ENCODE results near the gene USP15. TPM values are rescaled to one million over a fixed set of nuclear protein-coding genes. Genes with fewer than 3 reads are reported as not detected.

The USP15 gene
- total RNA-seq, 2 donors from 2014 or later, result 27.9 to 29.1 TPM

GRCh38 chr12:62347922-62348650 is 87.9 kb downstream of the USP15 start:
- no peak overlapping the region for H3K9ac ChIP-seq (ENCODE audit: extremely low read depth, low read length, poor library complexity, severe bottlenecking)
- H3K36me3 Mint-ChIP-seq (ENCODE audit: low read depth), result peaks cover 23% of the 10 kb centered on the region
- no peak overlapping the region for H3K27ac ChIP-seq (ENCODE audit: low read depth, low read length)
- no peak overlapping the region for H3K4me3 ChIP-seq (ENCODE audit: low read length)
- no peaks in the 10 kb centered on the region for H3K4me1 ChIP-seq (ENCODE audit: control insufficient read depth, insufficient read depth, low read length)
- no peaks in the 10 kb centered on the region for H3K4me1 Mint-ChIP-seq
- no peaks in the 10 kb centered on the region for H3K9me3 ChIP-seq (ENCODE audit: control insufficient read depth, low read length)
- H3K27me3 Mint-ChIP-seq (ENCODE audit: insufficient read depth), result no peaks in the 10 kb centered on the region
- H3K9me3 Mint-ChIP-seq, result peaks cover 11% of the 10 kb centered on the region
- DNase-seq, result no peak
- H3K27me3 ChIP-seq (ENCODE audit: control insufficient read depth, insufficient read depth, low read length, poor library complexity, severe bottlenecking), result no peaks in the 10 kb centered on the region
- WGBS, 2 experiments (ENCODE audit: insufficient coverage in 1 of 2, insufficient read length in 1 of 2), result 93% methylated on average over 4 of the region's 5 CpGs; no CpG with 5 or more reads in 1 of the 2 experiments
- no peak overlapping the region for H3K27ac Mint-ChIP-seq
- peaks cover 3% of the 10 kb centered on the region for H3K36me3 ChIP-seq (ENCODE audit: control insufficient read depth, insufficient read depth, low read length)
- H3K4me3 Mint-ChIP-seq, result no peak overlapping the region
- TF ChIP-seq, protein P1, sequence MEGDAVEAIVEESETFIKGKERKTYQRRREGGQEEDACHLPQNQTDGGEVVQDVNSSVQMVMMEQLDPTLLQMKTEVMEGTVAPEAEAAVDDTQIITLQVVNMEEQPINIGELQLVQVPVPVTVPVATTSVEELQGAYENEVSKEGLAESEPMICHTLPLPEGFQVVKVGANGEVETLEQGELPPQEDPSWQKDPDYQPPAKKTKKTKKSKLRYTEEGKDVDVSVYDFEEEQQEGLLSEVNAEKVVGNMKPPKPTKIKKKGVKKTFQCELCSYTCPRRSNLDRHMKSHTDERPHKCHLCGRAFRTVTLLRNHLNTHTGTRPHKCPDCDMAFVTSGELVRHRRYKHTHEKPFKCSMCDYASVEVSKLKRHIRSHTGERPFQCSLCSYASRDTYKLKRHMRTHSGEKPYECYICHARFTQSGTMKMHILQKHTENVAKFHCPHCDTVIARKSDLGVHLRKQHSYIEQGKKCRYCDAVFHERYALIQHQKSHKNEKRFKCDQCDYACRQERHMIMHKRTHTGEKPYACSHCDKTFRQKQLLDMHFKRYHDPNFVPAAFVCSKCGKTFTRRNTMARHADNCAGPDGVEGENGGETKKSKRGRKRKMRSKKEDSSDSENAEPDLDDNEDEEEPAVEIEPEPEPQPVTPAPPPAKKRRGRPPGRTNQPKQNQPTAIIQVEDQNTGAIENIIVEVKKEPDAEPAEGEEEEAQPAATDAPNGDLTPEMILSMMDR (conservative IDR thresholded peaks at IDR 0.05), result no peak

DNA sequence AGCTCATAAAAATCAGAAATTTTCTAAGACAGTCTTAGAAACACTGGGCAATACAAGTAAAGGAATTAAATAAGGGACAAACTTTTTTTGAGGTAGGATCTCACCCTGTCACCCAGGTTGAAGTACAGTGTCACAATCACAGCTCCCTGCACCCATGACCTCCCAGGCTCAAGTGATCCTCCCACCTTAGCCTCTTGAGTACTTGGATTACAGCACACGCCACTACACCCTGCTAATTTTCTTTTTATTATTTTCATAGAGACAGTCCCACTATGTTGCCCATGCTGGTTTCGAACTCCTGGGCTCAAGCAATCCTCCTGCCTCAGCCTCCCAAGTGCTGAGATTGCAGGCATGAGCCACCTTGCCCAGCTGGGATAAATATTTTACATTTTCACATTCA is 90.3 kb downstream of the USP15 start:
- H3K36me3 ChIP-seq (ENCODE audit: control insufficient read depth, insufficient read depth, low read length), result peaks cover 4% of the 10 kb centered on the region
- TF ChIP-seq, protein P1 (conservative IDR thresholded peaks at IDR 0.05), result no peak
- no peak overlapping the region for H3K27ac ChIP-seq (ENCODE audit: low read depth, low read length)
- no peak overlapping the region for H3K9ac ChIP-seq (ENCODE audit: extremely low read depth, low read length, poor library complexity, severe bottlenecking)
- no peaks in the 10 kb centered on the region for H3K27me3 ChIP-seq (ENCODE audit: control insufficient read depth, insufficient read depth, low read length, poor library complexity, severe bottlenecking)
- H3K9me3 Mint-ChIP-seq, result no peaks in the 10 kb centered on the region
- 63 to 66% methylated on average over 2 of the region's 2 CpGs for WGBS, 2 experiments (ENCODE audit: insufficient coverage in 1 of 2, insufficient read length in 1 of 2)
- no peaks in the 10 kb centered on the region for H3K4me1 ChIP-seq (ENCODE audit: control insufficient read depth, insufficient read depth, low read length)
- no peak overlapping the region for H3K4me3 ChIP-seq (ENCODE audit: low read length)
- H3K4me3 Mint-ChIP-seq, result no peak overlapping the region
- no peak for DNase-seq
- peaks cover 3% of the 10 kb centered on the region for H3K36me3 Mint-ChIP-seq (ENCODE audit: low read depth)
- H3K4me1 Mint-ChIP-seq, result no peaks in the 10 kb centered on the region
- no peaks in the 10 kb centered on the region for H3K27me3 Mint-ChIP-seq (ENCODE audit: insufficient read depth)
- no peak overlapping the region for H3K27ac Mint-ChIP-seq
- no peaks in the 10 kb centered on the region for H3K9me3 ChIP-seq (ENCODE audit: control insufficient read depth, low read length)

GRCh38 chr12:62351326-62351725 is 91.1 kb downstream of the USP15 start:
- TF ChIP-seq, protein P1 (conservative IDR thresholded peaks at IDR 0.05), result no peak
- Histone ChIP-seq H3K27me3 (ENCODE audit: control insufficient read depth, insufficient read depth, low read length, poor library complexity, severe bottlenecking) (no peaks in the 10 kb centered on the region), H3K4me3 (ENCODE audit: low read length) (no peak overlapping the region), H3K27ac (ENCODE audit: low read depth, low read length) (no peak overlapping the region), H3K9ac (ENCODE audit: extremely low read depth, low read length, poor library complexity, severe bottlenecking) (no peak overlapping the region), H3K4me1 (ENCODE audit: control insufficient read depth, insufficient read depth, low read length) (no peaks in the 10 kb centered on the region), H3K36me3 (ENCODE audit: control insufficient read depth, insufficient read depth, low read length) (peaks cover 5% of the 10 kb centered on the region), H3K9me3 (ENCODE audit: control insufficient read depth, low read length) (no peaks in the 10 kb centered on the region)
- H3K27ac Mint-ChIP-seq, result no peak overlapping the region
- 80% methylated on average over 1 of the region's 1 CpG; no CpG with 5 or more reads in 1 of the 2 experiments for WGBS, 2 experiments (ENCODE audit: insufficient coverage in 1 of 2, insufficient read length in 1 of 2)
- no peak for DNase-seq
- H3K9me3 Mint-ChIP-seq, result no peaks in the 10 kb centered on the region
- no peaks in the 10 kb centered on the region for H3K27me3 Mint-ChIP-seq (ENCODE audit: insufficient read depth)
- H3K4me1 Mint-ChIP-seq, result no peaks in the 10 kb centered on the region
- no peaks in the 10 kb centered on the region for H3K36me3 Mint-ChIP-seq (ENCODE audit: low read depth)
- no peak overlapping the region for H3K4me3 Mint-ChIP-seq

Data from endodermal cell (in vitro differentiated cells).